Embryonic facial prominence (tissue), 1 donor: ENCODE data around the gene XPR1.

Experiments
- DNase-seq: peaks from one replicate; pipeline ENCODE4 v3.0.0-alpha.2; 2016; ENCODE audit errors: extremely low spot score

The XPR1 gene

GRCh38 chr1:180932378-180932777, 300.6 kb downstream of the XPR1 start:
- no peak for DNase-seq

- DNase-seq, result no peak
These were observed 301.3 kb downstream of the XPR1 start for GRCh38 chr1:180933141-180933540.

- DNase-seq, result no peak
These were observed 302.7 kb downstream of the XPR1 start for GRCh38 chr1:180934563-180934962.

- DNase-seq, result no peak
These were observed 303.7 kb downstream of the XPR1 start for GRCh38 chr1:180935326-180936109.

GRCh38 chr1:180936110-180937011, 304.5 kb downstream of the XPR1 start:
- no peak for DNase-seq

GRCh38 chr1:180937012-180937372, 305.2 kb downstream of the XPR1 start:
- DNase-seq, result no peak

- no peak for DNase-seq
These were observed 305.9 kb downstream of the XPR1 start for GRCh38 chr1:180937624-180938225.

- DNase-seq, result no peak
These were observed 307.4 kb downstream of the XPR1 start for GRCh38 chr1:180939073-180939710.

- no peak for DNase-seq
These were observed 307.9 kb downstream of the XPR1 start for GRCh38 chr1:180939711-180940103.
